DND-41 (cell line): ENCODE data around the gene TP63.

Experiments used
- CTCF ChIP-seq: IDR thresholded peaks from 2 replicates; pipeline ENCODE4 v1.5.1; 2012; ENCODE audit warnings: borderline replicate concordance, low read length, moderate library complexity, mild to moderate bottlenecking; ENCODE audit not compliant: poor library complexity, severe bottlenecking; ENCODE audit errors: extremely low read depth
- EZH2 ChIP-seq: IDR thresholded peaks from 3 replicates; pipeline ENCODE4 v1.6.1; 2012; ENCODE audit warnings: borderline replicate concordance, low read depth, mild to moderate bottlenecking, moderate library complexity, low read length, inconsistent platforms; ENCODE audit not compliant: severe bottlenecking

- TF ChIP-seq CTCF (no peak), EZH2 (no peak)
Observed at GRCh38 chr3:189631409-189631808, 220 bp downstream of the TP63 start.
